Bone marrow (tissue), 2 donors: Measurements from ENCODE around the gene PDLIM7.
A peak's percentile ranks its signal among the peaks of the same experiment; 100 is the strongest.
"Not testable (repeated sequence)": the region's sequence is repeated elsewhere in the genome, so short reads cannot be mapped to it uniquely, and the experiment has no call there.

Source experiments
- DNase-seq, 2 donors: peaks; one replicate each; lab custom pipeline; 2025; lab: John Stamatoyannopoulos, UW

PDLIM7 gene

GRCh38 chr5:177491983-177492746 is 5.2 kb downstream of the PDLIM7 start:
- no peak for DNase-seq

GRCh38 chr5:177491429-177491945 is 5.9 kb downstream of the PDLIM7 start:
- no peak for DNase-seq

DNA sequence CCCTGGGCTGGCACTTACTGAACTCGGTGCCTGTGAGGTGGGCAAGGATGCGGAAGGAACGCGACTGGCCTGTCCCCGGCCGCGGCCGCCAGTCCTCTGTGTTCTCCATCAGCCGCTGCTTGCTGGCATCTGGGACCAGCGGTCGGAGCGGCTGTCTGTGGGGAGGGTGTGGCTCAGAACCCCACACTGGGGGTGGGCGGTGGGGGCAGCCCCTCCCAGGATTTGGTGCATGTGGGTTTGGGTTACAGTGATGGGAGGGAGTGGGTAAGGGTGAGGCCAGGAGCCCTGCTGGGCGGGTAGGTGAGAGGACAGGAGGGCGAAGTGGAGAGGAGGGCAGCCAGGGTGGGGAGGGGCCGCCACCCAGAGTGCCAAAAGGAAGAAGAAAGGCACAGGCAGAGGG is 6.4 kb downstream of the PDLIM7 start:
- no peak for DNase-seq

- DNase-seq, result no peak
Observed at GRCh38 chr5:177490311-177490991, 7.0 kb downstream of the PDLIM7 start.

DNA sequence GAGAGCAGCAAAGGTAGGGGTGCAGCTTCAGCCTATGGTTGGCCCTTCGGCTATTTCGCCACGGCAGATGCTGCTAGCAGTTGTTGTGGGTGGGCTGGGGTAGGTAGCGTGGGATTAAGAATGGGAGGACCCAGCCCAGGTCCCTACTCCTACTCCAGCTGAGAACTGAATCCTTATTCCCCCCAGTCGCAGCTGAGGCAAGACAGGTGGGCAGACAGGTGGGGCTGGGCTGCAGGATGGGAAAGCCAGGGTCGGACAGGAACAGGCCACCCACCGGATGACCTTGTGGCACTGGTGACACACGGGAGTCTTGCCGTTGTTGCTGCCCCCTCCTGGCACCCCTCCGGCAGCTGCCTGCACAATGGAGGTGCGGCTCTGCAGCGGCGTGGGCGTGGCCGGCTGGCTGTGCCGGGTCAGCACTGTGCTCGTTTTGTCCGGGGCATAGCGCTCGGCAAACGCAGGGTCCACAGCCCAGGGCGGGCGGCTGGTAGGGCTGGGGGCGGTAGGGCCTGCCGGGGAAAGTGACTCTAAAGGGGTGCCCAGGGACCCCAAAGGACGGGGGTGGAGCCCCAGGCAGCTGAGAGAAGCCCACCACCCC is 8.2 kb downstream of the PDLIM7 start:
- no peak for DNase-seq

- DNase-seq, result no peak
Observed at GRCh38 chr5:177487975-177488374, 9.4 kb downstream of the PDLIM7 start.

GRCh38 chr5:177487144-177487543 is 10.3 kb downstream of the PDLIM7 start:
- no peak for DNase-seq

- DNase-seq, result no peak
Observed at GRCh38 chr5:177486256-177486655, 11.1 kb downstream of the PDLIM7 start.

DNA sequence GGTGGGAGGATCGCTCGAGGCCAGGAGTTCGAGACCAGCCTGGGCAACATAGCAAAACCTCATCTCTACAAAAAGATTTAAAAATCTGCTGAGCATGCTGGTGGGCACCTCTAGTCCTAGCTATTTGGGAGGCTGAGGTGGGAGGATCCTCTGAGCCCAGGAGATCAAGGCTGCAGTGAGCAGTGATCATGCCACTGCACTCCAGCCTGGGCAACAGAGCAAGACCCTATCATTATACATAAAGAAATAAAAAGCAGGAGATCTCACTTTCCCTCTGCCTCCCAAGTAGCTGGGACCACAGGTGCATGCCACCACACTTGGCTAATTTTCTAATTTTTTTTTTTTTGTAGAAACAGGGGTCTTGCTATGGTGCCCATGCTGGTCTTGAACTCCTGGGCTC is 11.7 kb downstream of the PDLIM7 start:
- DNase-seq, result not testable (repeated sequence)

DNA sequence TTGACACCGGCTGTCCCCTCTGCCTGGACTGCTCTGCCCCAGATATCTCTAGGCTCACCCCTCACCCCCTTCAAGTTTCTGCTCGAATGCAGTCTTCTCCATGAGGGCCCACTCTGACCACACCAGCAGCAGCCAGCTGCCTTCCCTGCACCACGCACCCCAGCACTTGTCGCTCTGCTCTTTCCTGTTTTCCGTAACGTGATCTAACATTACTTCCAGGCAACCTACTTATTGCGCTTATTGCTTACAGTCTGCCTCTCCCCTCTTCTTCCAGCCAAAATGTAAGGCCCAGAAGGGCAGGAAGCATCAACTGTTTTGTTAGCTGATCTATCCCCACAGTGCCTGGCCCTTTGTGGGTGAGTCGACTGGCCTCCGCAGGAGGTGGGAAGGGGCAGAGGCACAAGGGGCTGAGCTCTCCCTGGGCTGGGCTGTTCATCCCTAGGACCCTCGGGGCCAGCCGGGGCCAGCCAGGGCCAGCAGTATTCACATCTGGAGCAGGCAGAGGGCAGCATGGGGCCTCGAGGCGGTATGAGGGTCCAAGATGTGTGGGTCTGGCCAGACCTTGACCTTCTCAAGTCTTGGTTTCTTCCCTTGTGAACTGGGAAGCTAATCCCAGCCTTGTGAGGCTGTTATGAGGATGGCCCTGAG is 12.4 kb downstream of the PDLIM7 start:
- no peak for DNase-seq

GRCh38 chr5:177483994-177484901 is 13.2 kb downstream of the PDLIM7 start:
- DNase-seq, result no peak

- no peak for DNase-seq
Observed at GRCh38 chr5:177483042-177483441, 14.4 kb downstream of the PDLIM7 start.

GRCh38 chr5:177482359-177482795 is 15.0 kb downstream of the PDLIM7 start:
- no peak for DNase-seq

GRCh38 chr5:177479774-177480173 is 17.6 kb downstream of the PDLIM7 start:
- no peak for DNase-seq

- DNase-seq, result peak; percentile 48 to 60
Observed at GRCh38 chr5:177478711-177479646, 18.4 kb downstream of the PDLIM7 start.

DNA sequence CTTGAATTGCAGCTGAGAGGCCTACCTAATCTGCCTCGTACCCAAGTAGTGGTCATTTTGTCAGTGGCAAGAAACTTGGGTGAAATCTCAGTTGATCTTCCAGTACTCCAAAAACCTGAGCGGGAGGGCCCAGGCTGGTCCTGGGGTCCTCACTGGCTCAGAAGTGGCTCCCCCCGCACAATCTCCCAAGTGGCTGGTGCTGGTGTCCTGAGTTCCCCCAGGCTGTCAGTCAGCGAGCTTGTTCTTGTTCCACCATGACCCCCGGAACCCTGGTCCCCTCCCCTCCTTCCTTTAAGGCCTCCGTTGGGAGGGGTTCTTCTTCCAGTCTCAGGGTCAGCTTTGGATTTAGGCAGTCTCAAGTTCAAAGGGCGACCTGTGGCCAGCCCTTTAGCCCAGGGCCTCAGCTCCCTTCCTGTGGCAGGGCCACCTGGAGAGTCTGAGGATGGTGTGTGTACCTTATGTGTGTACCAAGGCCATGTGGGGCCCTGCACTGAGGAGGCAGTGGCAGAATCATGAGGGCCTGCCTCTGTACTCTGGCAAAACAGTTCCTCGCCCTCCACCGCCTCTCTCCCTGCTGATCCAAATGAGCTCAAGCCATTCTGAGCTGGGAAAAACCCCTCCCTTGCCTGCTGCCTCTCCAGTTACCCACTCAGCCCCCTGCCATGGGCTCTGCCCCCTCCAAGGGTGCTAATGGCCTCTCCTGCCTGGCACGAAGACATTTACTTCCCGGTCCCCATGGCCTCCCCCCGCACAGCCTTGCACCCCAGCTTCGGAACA is 19.5 kb downstream of the PDLIM7 start:
- DNase-seq, result no peak

GRCh38 chr5:177476531-177477233 is 20.7 kb downstream of the PDLIM7 start:
- no peak for DNase-seq

GRCh38 chr5:177475563-177476427 is 21.6 kb downstream of the PDLIM7 start:
- no peak for DNase-seq
